ENCODE measurements around the gene UGGT1. TPM values are rescaled to one million over a fixed set of nuclear protein-coding genes. Genes with fewer than 3 reads are reported as not detected.

UGGT1 gene
- total RNA-seq, 1 donor = 108 TPM

DNA sequence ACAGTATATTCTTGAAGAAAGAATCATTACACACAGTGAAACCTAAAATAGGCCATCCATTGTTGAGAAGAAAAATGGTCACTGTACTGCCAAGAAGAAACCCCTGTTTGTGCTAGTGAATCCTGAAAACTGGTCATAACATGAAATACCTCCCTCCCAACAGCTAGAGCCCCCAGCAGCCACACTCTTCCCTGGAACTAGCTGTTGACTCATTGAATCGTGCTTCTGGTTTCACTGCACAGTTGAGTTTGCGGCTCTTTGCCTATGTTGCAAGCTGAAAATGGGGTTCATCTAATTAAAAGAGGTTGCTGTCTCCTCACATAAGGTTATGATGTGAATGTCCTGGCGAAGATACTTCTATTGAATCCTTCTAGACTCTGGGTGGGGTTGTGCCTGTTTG lies 86.3 kb downstream of the UGGT1 start:
- no peak overlapping the region for H3K4me3 ChIP-seq (ENCODE audit: low read depth, low read length)
- no peak for DNase-seq (ENCODE audit: low read depth)
- no peak for TF ChIP-seq CTCF (IDR thresholded peaks at IDR 0.05; ENCODE audit: insufficient read depth, low read length)

- no peak for DNase-seq (ENCODE audit: low read depth)
- no peak overlapping the region for H3K4me3 ChIP-seq (ENCODE audit: low read depth, low read length)
- TF ChIP-seq CTCF (IDR thresholded peaks at IDR 0.05; ENCODE audit: insufficient read depth, low read length) = no peak
Observed at GRCh38 chr2:128178149-128178649, 87.2 kb downstream of the UGGT1 start.

- peak; percentile 93 for TF ChIP-seq CTCF (IDR thresholded peaks at IDR 0.05; ENCODE audit: insufficient read depth, low read length)
- no peak overlapping the region for H3K4me3 ChIP-seq (ENCODE audit: low read depth, low read length)
- peak; percentile 83 for DNase-seq (ENCODE audit: low read depth)
Observed at GRCh38 chr2:128178650-128179460, 87.9 kb downstream of the UGGT1 start.

DNA sequence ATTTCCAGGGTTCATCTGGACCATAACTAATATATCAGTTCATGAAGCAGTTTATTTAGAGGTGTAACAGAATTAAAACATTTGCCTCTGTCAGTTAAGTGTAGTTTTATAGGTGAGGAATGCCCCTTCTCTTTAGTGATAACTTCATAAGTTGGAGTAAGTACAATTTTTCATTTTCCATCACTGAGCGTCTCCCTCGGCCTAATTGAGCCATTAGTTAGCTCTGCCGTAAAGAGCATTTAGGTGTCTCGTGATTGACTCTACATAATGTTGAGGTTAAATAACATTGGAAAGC lies 88.4 kb downstream of the UGGT1 start:
- DNase-seq (ENCODE audit: low read depth) = no peak
- H3K4me3 ChIP-seq (ENCODE audit: low read depth, low read length) = no peak overlapping the region
- TF ChIP-seq CTCF (IDR thresholded peaks at IDR 0.05; ENCODE audit: insufficient read depth, low read length) = no peak

GRCh38 chr2:128180031-128180430 lies 89.0 kb downstream of the UGGT1 start:
- no peak for DNase-seq (ENCODE audit: low read depth)
- H3K4me3 ChIP-seq (ENCODE audit: low read depth, low read length) = no peak overlapping the region

DNA sequence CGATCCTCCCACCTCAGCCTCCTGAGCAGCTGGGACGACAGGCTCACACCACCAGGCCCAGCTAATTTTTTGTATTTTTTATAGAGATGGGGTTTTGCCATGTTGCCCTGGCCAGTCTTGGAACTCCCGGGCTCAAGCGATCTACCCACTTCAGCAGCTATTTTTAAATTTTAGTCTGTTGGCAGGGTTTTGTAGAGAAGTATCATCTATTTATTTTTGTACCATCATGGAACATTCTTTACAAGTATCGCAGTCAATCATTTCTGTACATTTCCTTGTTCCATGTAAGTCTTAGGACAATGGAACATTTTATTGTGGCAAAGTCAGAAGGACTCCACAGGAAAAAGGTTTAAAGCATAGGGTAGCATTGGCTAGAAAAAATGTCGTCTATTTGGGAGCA lies 94.6 kb downstream of the UGGT1 start:
- no peak overlapping the region for H3K4me3 ChIP-seq (ENCODE audit: low read depth, low read length)
- no peak for DNase-seq (ENCODE audit: low read depth)
- no peak for TF ChIP-seq CTCF (IDR thresholded peaks at IDR 0.05; ENCODE audit: insufficient read depth, low read length)

More at GRCh38 chr2:128180031-128180430, 89.0 kb downstream of the UGGT1 start:
- no peak for TF ChIP-seq CTCF (IDR thresholded peaks at IDR 0.05; ENCODE audit: insufficient read depth, low read length)

All from fibroblast of the aortic adventitia (primary cell).